CD1c-positive myeloid dendritic cell (primary cell): ENCODE data around the gene NUP155.
"Not testable (repeated sequence)": the region's sequence is repeated elsewhere in the genome, so short reads cannot be mapped to it uniquely, and the experiment has no call there.

ENCODE experiments used
- DNase-seq: peaks from one replicate; pipeline ENCODE4 v3.0.0-alpha.2; 2016; ENCODE audit errors: extremely low spot score

The NUP155 gene

GRCh38 chr5:37283214-37283820, 87.6 kb downstream of the NUP155 start:
- DNase-seq, result no peak

- no peak for DNase-seq
Measured at GRCh38 chr5:37275511-37275910, 95.4 kb downstream of the NUP155 start.

GRCh38 chr5:37272511-37272910, 98.4 kb downstream of the NUP155 start:
- no peak for DNase-seq

- DNase-seq, result not testable (repeated sequence)
Measured at GRCh38 chr5:37268100-37268499, 102.8 kb downstream of the NUP155 start.

- no peak for DNase-seq
Measured at GRCh38 chr5:37255774-37256358, 115.0 kb downstream of the NUP155 start.

GRCh38 chr5:37254581-37254980, 116.3 kb downstream of the NUP155 start:
- DNase-seq, result no peak

- DNase-seq, result no peak
Measured at GRCh38 chr5:37251665-37252064, 119.2 kb downstream of the NUP155 start.

- DNase-seq, result no peak
Measured at GRCh38 chr5:37249815-37250164, 121.1 kb downstream of the NUP155 start.

- DNase-seq, result peak; percentile 54
Measured at GRCh38 chr5:37248970-37249814, 121.7 kb downstream of the NUP155 start, which contains the start of gene CPLANE1. TSS of gene CPLANE1 (minus strand) at chr5:37249376. CDS start at chr5:37247698, 1,678 bp downstream.

GRCh38 chr5:37248421-37248969, 122.4 kb downstream of the NUP155 start:
- no peak for DNase-seq

GRCh38 chr5:37247496-37247895, 123.4 kb downstream of the NUP155 start:
- no peak for DNase-seq

GRCh38 chr5:37247036-37247435, 123.9 kb downstream of the NUP155 start:
- DNase-seq, result no peak
